ENCODE measurements around the gene AJAP1. TPM values are rescaled to one million over a fixed set of nuclear protein-coding genes. Genes with fewer than 3 reads are reported as not detected.

Gene AJAP1
- total and polyA plus RNA-seq, 2 experiments from 2014 or later = 0.13 to 0.64 TPM

DNA sequence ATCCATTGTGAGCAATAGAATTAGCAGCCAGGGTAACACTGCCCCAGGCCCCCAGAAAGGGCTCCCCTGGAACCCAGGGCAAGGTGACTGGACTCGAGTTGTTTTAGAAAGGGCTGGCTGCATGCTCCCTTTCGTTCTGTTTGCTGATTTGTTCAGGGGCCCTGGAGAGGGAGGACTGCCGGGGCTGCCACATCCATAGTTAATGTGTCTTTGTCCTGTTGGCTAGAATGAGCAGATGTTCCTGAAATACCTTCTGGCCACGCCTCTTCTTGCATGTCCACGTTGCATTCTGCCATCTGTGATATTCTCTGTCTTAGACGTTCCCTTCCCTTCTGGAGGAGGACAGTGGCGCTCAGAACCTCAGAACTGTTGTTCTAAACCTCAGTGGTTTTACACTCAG, 118.8 kb downstream of the AJAP1 start:
- H3K4me3 ChIP-seq = no peak overlapping the region
- WGBS (ENCODE audit: low lambda C conversion rate, missing lambda C conversion rate) = 68% methylated on average over 7 of the region's 7 CpGs

DNA sequence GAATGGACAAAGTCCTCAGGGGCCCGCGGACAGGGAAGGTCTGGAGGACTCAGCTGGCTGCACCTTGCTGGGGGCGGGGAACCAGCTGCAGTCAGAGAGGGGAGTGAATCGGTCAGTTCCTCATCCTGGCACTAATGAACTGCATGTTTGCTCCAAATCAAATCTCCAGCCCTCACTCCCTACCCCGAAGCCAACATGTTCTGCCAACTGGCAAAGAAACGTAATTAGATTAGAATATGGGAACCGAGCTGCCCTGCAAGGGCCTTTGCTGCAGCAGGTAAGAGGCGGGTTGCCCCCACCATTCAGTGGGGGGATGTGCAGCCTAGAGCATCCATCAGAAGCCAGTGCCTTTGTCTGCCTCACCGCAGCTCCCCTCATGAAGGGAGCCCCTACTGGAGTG, 121.1 kb downstream of the AJAP1 start:
- H3K4me3 ChIP-seq = no peak overlapping the region
- no peak overlapping the region for H2AFZ ChIP-seq
- H3K79me2 ChIP-seq = no peaks in the 10 kb centered on the region
- no peaks in the 10 kb centered on the region for H4K20me1 ChIP-seq (ENCODE audit: insufficient read depth, poor library complexity, severe bottlenecking)
- H3K9me3 ChIP-seq (ENCODE audit: low read depth) = no peaks in the 10 kb centered on the region
- H3K36me3 ChIP-seq (replicated peaks; ENCODE audit: insufficient read depth, low read depth) = no peaks in the 10 kb centered on the region
- WGBS (ENCODE audit: low lambda C conversion rate, missing lambda C conversion rate) = 95% methylated on average over 9 of the region's 9 CpGs
- H3K27ac ChIP-seq = no peak overlapping the region
- no peaks in the 10 kb centered on the region for H3K4me1 ChIP-seq (ENCODE audit: insufficient read depth)
- TF ChIP-seq, protein P1, sequence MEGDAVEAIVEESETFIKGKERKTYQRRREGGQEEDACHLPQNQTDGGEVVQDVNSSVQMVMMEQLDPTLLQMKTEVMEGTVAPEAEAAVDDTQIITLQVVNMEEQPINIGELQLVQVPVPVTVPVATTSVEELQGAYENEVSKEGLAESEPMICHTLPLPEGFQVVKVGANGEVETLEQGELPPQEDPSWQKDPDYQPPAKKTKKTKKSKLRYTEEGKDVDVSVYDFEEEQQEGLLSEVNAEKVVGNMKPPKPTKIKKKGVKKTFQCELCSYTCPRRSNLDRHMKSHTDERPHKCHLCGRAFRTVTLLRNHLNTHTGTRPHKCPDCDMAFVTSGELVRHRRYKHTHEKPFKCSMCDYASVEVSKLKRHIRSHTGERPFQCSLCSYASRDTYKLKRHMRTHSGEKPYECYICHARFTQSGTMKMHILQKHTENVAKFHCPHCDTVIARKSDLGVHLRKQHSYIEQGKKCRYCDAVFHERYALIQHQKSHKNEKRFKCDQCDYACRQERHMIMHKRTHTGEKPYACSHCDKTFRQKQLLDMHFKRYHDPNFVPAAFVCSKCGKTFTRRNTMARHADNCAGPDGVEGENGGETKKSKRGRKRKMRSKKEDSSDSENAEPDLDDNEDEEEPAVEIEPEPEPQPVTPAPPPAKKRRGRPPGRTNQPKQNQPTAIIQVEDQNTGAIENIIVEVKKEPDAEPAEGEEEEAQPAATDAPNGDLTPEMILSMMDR (IDR thresholded peaks at IDR 0.05; ENCODE audit: poor library complexity) = no peak
- no peak for TF ChIP-seq EZH2phosphoT487 (IDR thresholded peaks at IDR 0.05; ENCODE audit: low read depth, severe bottlenecking, unreplicated experiment)
- H3K4me2 ChIP-seq = no peak overlapping the region
- no peaks in the 10 kb centered on the region for H3K9me2 ChIP-seq (replicated peaks; ENCODE audit: insufficient read depth)
- no peak for DNase-seq (ENCODE audit: low spot score)
- no peaks in the 10 kb centered on the region for H3K27me3 ChIP-seq

More for the DNA sequence above, 118.8 kb downstream of the AJAP1 start:
- no peaks in the 10 kb centered on the region for H4K20me1 ChIP-seq (ENCODE audit: insufficient read depth, poor library complexity, severe bottlenecking)
- no peak overlapping the region for H2AFZ ChIP-seq
- H3K9me2 ChIP-seq (replicated peaks; ENCODE audit: insufficient read depth) = no peaks in the 10 kb centered on the region
- H3K9me3 ChIP-seq (ENCODE audit: low read depth) = no peaks in the 10 kb centered on the region
- no peaks in the 10 kb centered on the region for H3K27me3 ChIP-seq
- H3K4me1 ChIP-seq (ENCODE audit: insufficient read depth) = no peaks in the 10 kb centered on the region
- H3K36me3 ChIP-seq (replicated peaks; ENCODE audit: insufficient read depth, low read depth) = no peaks in the 10 kb centered on the region
- no peaks in the 10 kb centered on the region for H3K79me2 ChIP-seq
- TF ChIP-seq, protein P1 (IDR thresholded peaks at IDR 0.05; ENCODE audit: poor library complexity) = no peak
- TF ChIP-seq EZH2 (IDR thresholded peaks at IDR 0.05; ENCODE audit: borderline replicate concordance) = no peak
- no peak for TF ChIP-seq EZH2phosphoT487 (IDR thresholded peaks at IDR 0.05; ENCODE audit: low read depth, severe bottlenecking, unreplicated experiment)
- no peak for DNase-seq (ENCODE audit: low spot score)
- H3K27ac ChIP-seq = no peak overlapping the region
- no peak overlapping the region for H3K4me2 ChIP-seq

DNA sequence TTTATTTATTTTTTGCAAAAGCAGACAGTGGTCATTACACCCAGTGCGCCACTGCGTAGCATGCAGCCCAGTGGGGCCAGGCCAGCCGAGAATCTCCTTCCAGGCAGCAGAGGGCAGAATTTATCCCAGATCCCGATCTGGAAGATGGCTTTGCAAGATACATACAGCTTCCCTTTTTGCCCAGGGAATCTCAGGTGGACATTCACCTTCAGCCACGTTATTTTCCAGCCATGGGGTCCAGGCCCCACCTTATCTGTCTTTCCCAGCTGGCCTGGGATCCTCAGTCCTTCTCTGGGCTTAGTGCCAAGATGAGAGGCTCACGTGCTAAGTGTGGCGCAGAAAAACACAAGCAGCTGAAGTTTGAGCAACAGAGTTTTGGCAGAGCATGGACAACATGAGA, 123.6 kb downstream of the AJAP1 start:
- no peaks in the 10 kb centered on the region for H3K4me1 ChIP-seq (ENCODE audit: insufficient read depth)
- H3K9me2 ChIP-seq (replicated peaks; ENCODE audit: insufficient read depth) = no peaks in the 10 kb centered on the region
- WGBS (ENCODE audit: low lambda C conversion rate, missing lambda C conversion rate) = 41% methylated on average over 7 of the region's 7 CpGs
- no peak overlapping the region for H3K4me2 ChIP-seq
- no peaks in the 10 kb centered on the region for H3K27me3 ChIP-seq
- DNase-seq (ENCODE audit: low spot score) = peak; percentile 25
- no peaks in the 10 kb centered on the region for H3K9me3 ChIP-seq (ENCODE audit: low read depth)
- no peak overlapping the region for H3K27ac ChIP-seq
- no peaks in the 10 kb centered on the region for H4K20me1 ChIP-seq (ENCODE audit: insufficient read depth, poor library complexity, severe bottlenecking)
- H3K36me3 ChIP-seq (replicated peaks; ENCODE audit: insufficient read depth, low read depth) = no peaks in the 10 kb centered on the region
- no peaks in the 10 kb centered on the region for H3K79me2 ChIP-seq
- TF ChIP-seq, protein P1 (IDR thresholded peaks at IDR 0.05; ENCODE audit: poor library complexity) = peak; percentile 56
- TF ChIP-seq EZH2phosphoT487 (IDR thresholded peaks at IDR 0.05; ENCODE audit: low read depth, severe bottlenecking, unreplicated experiment) = no peak
- no peak overlapping the region for H3K4me3 ChIP-seq
- no peak overlapping the region for H2AFZ ChIP-seq

DNA sequence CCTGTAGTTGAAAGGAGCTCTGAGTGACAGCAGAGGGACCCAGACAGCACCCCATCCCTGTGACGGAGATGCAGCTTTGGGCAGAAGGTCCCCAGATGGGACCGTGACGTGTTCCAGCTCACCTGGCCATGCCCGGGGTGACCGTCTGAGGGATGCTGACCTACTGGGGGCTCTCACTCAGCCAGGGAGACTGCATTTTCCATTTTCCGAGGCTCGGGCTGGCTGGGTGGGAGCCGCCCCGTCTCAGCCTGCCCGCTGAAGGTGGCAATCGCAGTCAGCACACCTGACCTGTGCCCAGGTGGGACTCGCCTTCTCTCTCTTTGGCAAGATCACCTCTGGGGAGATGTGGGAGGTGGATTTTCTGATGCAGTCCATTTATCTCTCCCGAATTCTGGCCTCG, 127.2 kb downstream of the AJAP1 start:
- 91% methylated on average over 14 of the region's 14 CpGs for WGBS (ENCODE audit: low lambda C conversion rate, missing lambda C conversion rate)
- no peaks in the 10 kb centered on the region for H3K4me1 ChIP-seq (ENCODE audit: insufficient read depth)
- TF ChIP-seq EZH2 (IDR thresholded peaks at IDR 0.05; ENCODE audit: borderline replicate concordance) (no peak), EZH2phosphoT487 (IDR thresholded peaks at IDR 0.05; ENCODE audit: low read depth, severe bottlenecking, unreplicated experiment) (no peak)
- TF ChIP-seq, protein P1 (IDR thresholded peaks at IDR 0.05; ENCODE audit: poor library complexity) = no peak
- H3K36me3 ChIP-seq (replicated peaks; ENCODE audit: insufficient read depth, low read depth) = no peaks in the 10 kb centered on the region
- H3K27ac ChIP-seq = no peak overlapping the region
- H3K9me2 ChIP-seq (replicated peaks; ENCODE audit: insufficient read depth) = no peaks in the 10 kb centered on the region
- H3K4me3 ChIP-seq = no peak overlapping the region
- no peak overlapping the region for H3K4me2 ChIP-seq
- no peaks in the 10 kb centered on the region for H3K79me2 ChIP-seq
- H3K9me3 ChIP-seq (ENCODE audit: low read depth) = no peaks in the 10 kb centered on the region
- H4K20me1 ChIP-seq (ENCODE audit: insufficient read depth, poor library complexity, severe bottlenecking) = no peaks in the 10 kb centered on the region
- H3K27me3 ChIP-seq = no peaks in the 10 kb centered on the region
- no peak for DNase-seq (ENCODE audit: low spot score)
- no peak overlapping the region for H2AFZ ChIP-seq
